GM12872 (cell line): Measurements from ENCODE around the gene FAM193A.

ENCODE experiments used
- TF ChIP-seq, protein P1 (sequence below): IDR thresholded peaks from 3 replicates; pipeline ENCODE4 v1.5.1; 2011; ENCODE audit warnings: low read depth, mild to moderate bottlenecking, low read length, moderate library complexity; ENCODE audit not compliant: insufficient read depth

The FAM193A gene

GRCh38 chr4:2586502-2586901, 50.1 kb downstream of the FAM193A start:
- TF ChIP-seq, protein P1, sequence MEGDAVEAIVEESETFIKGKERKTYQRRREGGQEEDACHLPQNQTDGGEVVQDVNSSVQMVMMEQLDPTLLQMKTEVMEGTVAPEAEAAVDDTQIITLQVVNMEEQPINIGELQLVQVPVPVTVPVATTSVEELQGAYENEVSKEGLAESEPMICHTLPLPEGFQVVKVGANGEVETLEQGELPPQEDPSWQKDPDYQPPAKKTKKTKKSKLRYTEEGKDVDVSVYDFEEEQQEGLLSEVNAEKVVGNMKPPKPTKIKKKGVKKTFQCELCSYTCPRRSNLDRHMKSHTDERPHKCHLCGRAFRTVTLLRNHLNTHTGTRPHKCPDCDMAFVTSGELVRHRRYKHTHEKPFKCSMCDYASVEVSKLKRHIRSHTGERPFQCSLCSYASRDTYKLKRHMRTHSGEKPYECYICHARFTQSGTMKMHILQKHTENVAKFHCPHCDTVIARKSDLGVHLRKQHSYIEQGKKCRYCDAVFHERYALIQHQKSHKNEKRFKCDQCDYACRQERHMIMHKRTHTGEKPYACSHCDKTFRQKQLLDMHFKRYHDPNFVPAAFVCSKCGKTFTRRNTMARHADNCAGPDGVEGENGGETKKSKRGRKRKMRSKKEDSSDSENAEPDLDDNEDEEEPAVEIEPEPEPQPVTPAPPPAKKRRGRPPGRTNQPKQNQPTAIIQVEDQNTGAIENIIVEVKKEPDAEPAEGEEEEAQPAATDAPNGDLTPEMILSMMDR = no peak

GRCh38 chr4:2587213-2587823, 50.9 kb downstream of the FAM193A start:
- TF ChIP-seq, protein P1 = no peak

GRCh38 chr4:2588259-2588658, 51.8 kb downstream of the FAM193A start:
- TF ChIP-seq, protein P1 = no peak

- TF ChIP-seq, protein P1 = no peak
Observed at GRCh38 chr4:2591189-2591588, 54.7 kb downstream of the FAM193A start.

- TF ChIP-seq, protein P1 = no peak
Observed at GRCh38 chr4:2592572-2592971, 56.1 kb downstream of the FAM193A start.

DNA sequence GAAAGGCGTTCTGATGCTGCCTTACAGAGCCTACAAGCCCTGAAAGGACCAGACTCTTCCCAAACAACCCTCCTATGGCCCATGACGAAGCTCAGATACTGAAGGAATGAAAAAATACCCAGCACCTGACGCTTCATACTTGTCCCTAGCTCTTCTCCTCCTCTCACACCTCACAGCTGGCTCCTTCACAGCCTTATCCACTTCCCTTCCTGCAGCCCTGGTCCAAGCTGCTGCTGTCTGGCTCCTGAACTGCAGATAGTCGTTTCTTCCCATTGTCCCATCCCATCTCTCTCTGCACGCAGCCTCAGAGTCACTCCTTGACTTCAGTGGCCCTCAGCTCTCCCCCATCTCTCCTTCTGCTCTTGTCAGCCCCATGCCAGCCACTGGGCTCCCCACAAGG, 56.6 kb downstream of the FAM193A start:
- TF ChIP-seq, protein P1 = no peak

DNA sequence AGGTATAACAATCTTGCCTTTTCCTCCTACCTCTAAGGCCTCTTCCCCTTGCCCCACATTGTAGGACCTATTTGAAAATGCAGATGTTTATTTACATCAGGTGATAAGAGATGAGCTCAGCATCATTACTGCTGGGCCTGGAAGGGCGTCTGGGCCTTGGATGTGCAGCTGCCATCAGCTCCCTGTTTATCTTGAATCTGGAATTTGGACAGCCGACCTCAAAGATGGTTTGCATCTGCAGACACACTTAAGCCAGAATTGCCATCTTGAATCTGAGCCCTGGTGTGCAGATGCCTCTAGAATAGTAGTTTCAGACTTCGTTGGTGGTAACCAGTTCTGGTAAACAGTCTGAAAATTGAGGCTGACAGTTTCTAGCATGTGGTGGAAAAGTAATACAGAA, 59.0 kb downstream of the FAM193A start:
- TF ChIP-seq, protein P1 = no peak

DNA sequence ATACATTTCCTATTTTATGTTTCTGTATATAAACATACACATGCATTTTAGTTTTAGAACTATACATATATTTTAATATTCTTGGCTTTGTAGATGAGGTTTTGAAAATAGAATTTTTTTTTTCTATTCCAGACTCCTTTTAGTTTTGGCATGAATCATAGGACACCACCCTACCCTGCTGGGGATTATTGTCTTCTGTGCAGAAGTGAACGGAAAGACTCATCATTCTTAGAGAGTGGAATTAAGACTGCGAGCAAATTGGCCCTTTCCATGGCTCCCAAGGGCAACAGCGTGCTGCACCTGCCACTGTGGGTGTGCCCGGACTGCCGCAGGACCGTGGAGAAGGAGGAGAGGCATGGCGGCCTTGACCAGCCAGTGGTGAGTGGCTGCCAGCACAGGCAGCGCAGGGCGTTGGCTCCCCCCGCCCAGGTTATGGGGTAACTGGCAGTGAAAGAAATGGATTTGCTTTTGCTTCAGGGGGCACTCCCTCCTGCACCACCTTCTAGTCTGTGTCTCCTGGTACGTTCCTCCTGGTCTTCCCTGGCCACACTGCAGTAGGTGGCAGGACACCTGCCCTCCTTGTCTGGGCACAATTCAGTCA, 59.6 kb downstream of the FAM193A start:
- TF ChIP-seq, protein P1 = no peak
